ENCODE data around the gene MAT1A.
"Not testable (repeated sequence)": the region's sequence is repeated elsewhere in the genome, so short reads cannot be mapped to it uniquely, and the experiment has no call there.

MAT1A gene

GRCh38 chr10:80289451-80290287, at the start of gene MAT1A:
MAT1A (minus strand) TSS chr10:80289658; CDS start chr10:80289423, 235 bp downstream.
- peak; percentile 84 for FAIRE-seq

GRCh38 chr10:80333983-80334382, 44.5 kb upstream of the MAT1A start:
- FAIRE-seq: no peak

DNA sequence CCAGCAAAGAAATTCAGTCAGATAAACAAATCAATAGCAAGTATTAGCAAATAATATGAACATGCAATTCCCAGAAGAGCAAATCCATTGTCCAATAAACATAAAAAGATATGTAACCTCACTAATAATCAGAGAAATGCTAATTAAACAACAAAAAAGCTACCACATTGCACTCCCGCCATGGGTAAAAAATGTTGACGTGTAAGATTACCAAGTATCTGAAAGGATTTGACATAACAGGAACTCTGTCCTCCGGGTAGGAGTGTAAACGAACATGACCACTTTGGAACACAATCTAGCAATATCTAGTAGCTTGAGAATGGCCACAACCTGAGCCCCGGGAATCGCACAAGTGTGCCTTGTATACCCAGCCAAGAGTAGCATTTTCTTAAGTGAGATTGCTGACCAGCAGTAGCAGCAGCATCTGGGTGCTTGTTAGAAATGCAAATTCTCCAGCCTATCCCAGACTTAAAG, 35.5 kb upstream of the MAT1A start:
- no peak for FAIRE-seq

DNA sequence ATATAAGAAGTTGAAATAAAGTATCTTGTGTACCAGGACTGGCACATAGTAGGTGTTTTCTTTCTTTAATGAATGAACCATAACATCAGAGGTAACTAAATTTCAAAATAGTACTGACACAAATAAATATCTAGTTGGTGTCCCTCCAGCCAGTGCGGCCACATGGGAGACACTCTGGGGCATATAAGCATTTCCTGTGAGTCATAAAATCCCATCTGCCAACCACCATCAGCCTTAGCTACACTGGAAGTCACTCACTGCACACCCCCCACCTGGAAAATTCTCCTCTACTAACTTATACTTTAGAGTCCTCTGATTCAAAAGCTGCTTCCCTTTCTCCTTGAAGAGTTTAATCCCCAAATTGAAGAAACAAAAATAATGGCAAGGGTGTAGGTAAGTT, 34.6 kb upstream of the MAT1A start:
- FAIRE-seq: no peak

DNA sequence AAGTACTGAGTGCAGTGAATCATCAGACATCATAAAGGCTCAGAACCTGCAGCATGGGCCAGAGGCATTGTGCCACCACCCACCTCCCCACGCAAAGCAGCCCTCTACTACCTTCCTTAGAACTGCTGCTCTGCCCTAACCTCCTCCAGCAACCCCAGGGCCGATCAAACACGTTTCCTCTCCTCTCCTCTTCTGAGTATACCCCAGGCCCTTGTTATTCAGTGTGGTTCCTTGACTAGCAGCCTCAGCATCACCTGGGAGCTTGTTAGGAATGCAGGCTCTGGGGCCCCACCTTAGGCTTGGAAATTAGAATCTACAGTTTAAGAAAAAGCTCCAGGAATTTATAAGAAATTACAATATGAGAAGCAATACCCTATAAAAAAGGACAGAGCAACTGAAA, 33.9 kb upstream of the MAT1A start:
- FAIRE-seq: no peak

GRCh38 chr10:80322711-80323110, 33.3 kb upstream of the MAT1A start:
- FAIRE-seq: no peak

DNA sequence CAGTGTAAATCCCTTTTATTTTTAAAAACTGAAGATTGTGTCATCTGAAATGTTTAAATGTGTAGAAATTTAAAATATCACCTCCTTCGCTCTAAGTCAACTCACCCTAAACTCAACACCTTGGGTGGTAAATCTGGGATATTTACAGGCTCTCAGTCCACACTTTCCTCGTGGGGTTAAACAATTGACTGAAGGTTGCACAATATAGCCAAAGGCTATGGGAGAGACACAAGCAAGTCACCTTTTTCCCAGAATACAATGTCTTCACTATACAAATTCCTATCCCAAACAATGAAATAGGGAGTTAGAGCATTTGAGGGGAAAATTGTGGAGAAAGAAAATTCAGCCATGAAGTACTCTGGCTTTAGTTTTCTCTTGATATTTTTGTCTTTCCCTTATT, 32.7 kb upstream of the MAT1A start:
- no peak for FAIRE-seq

GRCh38 chr10:80321183-80321582, 31.7 kb upstream of the MAT1A start:
- FAIRE-seq: no peak

DNA sequence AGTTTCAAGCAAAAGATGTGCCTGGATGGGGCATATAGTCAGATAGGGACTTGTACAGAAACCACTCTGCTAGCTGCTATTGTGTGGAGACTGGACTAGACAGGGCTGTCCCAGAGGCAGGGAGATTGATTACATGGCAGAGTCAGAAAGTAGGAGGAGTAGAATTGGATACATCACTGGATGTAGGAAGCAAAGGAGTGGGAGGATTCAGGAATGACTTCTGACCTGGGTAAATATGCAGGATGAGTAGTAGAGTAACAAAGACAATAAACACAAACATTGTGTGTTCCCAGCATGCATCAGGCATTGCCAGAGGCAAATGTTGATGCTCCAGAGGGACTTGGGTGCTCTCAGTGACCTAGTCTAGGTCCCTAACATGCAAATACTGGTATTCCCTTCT, 30.9 kb upstream of the MAT1A start:
- no peak for FAIRE-seq

DNA sequence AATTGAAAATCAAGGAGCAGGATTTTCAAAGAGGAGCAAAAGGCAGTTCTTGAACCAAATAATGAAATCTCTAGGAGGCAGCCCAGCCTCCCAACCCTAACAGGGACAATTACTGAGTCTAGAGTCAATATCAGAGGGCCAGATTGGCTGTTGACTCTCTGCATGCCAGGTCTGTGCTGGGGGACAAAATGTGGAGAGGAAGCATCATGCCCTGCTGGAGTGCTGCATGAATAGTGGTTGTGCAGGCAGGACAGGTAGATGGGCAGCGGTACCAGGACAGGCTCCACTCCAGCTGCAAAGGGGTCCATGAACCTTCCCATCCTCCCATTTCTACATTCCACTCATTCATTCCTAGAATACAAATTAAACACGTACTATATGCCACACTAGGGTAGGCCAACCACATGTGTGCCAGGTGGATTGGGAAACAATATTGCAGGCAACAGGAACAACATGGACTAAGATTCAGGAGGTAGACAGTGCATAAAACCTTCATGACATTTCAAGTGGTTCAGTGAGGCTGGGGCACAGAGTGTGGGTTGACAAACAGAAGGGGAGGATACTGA, 30.4 kb upstream of the MAT1A start:
- no peak for FAIRE-seq

DNA sequence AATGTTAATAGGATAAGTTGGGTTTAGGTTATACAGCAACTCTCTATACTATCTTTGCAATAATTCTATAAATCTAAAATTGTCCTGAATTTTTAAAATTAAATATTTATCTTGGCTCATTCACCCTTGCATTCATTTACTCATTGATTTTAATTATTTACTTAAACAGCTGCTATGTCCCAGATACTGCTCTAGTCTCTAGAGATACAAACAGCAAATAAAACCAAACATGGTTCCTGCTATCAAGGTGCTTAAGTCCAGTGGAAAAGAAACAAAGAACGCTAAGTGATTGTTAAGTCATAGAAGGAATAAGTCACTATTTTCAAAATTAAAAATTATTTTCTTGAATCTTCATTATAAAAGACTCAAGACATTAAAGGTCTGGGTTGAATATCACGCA, 29.9 kb upstream of the MAT1A start:
- no peak for FAIRE-seq

DNA sequence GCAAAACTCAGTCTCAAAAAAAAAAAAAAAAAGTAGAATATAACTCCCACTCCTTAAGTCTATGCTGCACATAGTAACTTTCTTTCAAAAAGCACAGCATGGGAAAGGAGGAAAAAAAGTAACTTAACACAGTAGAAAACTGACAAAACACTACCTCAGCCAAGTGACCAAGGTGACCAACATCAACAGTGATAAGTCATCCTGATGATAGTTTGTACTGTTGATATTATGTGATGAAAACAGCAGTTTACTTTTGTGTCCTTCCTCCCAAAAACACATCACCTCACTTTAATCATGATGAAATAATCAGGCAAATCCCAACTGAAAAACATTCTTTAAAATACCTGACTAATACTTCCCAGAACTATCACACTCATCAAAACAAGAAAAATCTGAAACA, 29.3 kb upstream of the MAT1A start:
- no peak for FAIRE-seq

GRCh38 chr10:80315391-80315790, 25.9 kb upstream of the MAT1A start:
- no peak for FAIRE-seq

- FAIRE-seq: no peak
Measured at GRCh38 chr10:80313523-80313922, 24.1 kb upstream of the MAT1A start.

GRCh38 chr10:80305989-80306388, 16.5 kb upstream of the MAT1A start:
- FAIRE-seq: not testable (repeated sequence)

DNA sequence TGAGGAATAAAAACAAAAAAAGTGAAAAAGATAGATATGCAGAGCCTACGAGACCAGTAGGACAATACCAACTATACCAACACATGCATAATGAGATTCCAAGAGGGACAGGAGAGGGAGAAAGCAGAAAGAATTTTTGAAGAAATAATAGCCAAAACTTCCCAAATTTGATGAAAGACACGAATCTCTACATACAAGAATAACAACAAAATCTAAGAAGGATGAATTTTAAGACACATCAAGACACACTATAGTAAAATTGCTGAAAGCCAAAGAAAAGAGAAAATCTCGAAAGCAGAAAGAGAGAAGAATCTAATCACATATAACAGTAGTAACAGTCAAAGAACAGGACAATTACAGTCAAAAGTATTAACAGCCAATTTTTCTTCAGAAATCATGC, 7.5 kb upstream of the MAT1A start:
- FAIRE-seq: no peak

DNA sequence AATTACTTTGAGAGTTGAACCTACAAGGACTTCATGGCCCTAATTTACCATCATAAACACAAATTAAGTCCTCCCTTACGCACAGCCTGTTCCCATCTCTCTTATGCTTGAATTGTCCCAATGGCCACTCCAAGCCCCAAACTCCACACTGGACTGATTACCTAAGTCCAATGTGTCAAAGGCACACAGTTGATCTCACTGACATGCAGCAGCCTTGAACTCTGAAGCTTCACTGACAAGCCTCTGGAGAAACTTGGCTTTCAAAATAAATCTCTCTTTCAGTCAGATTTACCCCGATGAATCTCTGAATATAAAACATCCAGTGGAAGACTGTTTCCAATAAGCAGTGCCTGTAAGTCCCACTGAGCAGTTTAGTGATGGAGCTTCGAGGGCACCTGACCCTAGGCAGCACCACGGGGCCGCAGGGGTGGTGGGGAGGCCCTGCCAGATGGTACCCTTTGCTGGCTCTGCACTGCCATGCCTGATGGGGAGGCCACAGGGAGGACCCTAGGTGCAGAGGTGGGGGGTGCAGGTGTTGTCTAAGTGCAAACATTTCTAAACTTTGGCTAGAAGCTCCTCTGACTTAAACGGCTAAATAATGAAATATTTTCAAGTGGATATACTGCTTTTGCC, 3.3 kb upstream of the MAT1A start:
- FAIRE-seq: no peak

DNA sequence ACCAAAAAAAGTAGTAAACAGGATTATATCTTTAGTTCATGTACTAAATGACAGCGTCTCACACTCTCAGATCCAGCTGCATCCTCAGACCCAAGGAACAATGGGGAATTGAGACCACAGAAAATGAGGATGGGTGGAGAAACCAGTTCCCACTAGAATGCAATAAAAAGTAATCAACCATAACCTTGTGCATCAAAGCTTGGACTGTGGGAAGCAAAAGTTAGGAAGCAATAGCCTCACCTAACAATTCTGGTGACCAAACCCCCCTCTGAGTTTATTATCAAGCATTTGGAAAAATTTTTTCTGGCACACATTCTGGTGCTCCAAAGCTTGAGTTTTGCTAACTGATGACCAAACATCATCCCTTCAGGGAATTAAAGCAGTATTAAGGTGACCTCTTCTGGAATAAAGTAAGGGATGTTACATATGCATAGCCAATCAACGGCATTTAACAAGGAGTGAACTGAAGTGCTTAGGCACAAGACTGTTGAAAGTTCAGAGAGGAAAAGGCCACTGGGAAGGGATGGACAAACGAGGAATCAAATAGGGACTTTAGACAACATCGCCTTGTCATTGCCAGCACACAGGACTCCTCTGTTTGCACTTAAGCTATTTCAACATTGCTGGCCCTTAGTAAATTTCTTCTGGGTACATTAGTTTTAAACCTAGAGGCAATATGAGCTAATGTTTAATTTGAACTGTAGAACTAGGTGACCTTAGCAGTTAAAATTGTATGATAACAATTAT, 1.2 kb upstream of the MAT1A start:
- peak; percentile 90 for FAIRE-seq

- FAIRE-seq: no peak
Measured at GRCh38 chr10:80288849-80289248, 609 bp downstream of the MAT1A start.

DNA sequence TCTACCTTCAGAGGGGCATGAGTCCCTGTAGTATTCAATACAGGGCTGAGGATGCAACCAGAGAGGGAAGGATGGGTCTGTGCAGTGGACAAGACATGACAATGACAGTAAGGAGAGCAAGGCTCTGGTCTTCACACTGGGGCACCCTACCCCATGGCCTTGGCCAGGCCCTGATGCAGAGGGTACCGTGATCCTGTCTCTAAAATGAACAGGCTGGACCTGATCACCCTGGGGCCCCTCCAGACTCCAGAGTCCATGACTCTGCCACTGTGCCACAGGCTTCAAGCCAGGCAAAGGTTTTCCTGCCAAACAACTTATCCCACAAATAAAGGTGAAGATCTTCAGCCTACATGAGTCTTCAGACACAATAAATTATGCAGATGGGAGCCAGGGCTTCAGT, 4.9 kb downstream of the MAT1A start:
- no peak for FAIRE-seq

- FAIRE-seq: no peak
Measured at GRCh38 chr10:80283536-80284199, 5.8 kb downstream of the MAT1A start.

- FAIRE-seq: no peak
Measured at GRCh38 chr10:80283119-80283518, 6.3 kb downstream of the MAT1A start.

Data from islet of Langerhans (tissue), 1 donor.